Measurements from ENCODE around the gene GNPNAT1.

The GNPNAT1 gene

GRCh38 chr14:52790011-52790755, 1.2 kb downstream of the GNPNAT1 start:
- no peak for DNase-seq (ENCODE audit: extremely low read depth, low read depth)
- no peak for TF ChIP-seq CTCF (IDR thresholded peaks at IDR 0.05; ENCODE audit: low read depth, low read length)

DNA sequence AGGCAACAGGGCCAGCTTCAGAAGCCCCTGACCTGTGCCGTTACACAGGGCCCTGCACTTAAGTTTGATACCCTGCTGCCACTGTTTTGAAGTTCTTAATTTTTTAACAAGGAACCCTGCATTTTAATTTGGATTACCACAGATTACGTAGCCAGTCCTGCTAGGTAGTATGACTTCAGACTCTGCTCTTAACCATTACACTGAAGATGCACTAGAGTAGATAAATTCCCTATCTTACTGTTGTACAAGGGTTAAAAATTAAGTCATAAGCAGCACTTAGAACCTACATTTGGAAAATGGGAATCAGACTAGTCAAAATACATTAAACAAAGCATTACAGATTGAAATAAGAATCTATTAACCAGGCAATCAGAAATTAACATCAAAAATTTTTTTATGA, 2.3 kb downstream of the GNPNAT1 start:
- DNase-seq (ENCODE audit: extremely low read depth, low read depth), result no peak

DNA sequence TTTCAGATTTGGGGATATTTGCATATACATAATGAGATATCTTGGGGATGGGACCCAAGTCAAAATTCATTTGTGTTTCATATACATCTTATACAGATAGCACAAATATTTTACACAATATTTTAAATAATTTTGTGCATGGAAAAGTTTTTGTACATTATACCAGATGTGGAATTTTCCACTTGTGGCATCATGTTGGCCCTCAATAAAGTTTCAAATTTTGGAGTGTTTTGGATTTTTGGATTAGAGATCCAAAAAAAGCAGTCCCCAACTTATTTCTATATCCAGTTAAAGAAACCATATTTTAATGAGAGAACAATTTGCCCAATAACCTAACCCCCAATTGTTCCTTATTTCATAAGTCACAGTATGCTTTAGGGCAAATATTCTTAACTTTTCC, 4.5 kb downstream of the GNPNAT1 start:
- DNase-seq (ENCODE audit: extremely low read depth, low read depth), result no peak
- no peak for TF ChIP-seq CTCF (IDR thresholded peaks at IDR 0.05; ENCODE audit: low read depth, low read length)

More for the DNA sequence above, 2.3 kb downstream of the GNPNAT1 start:
- no peak for TF ChIP-seq CTCF (IDR thresholded peaks at IDR 0.05; ENCODE audit: low read depth, low read length)

DNA sequence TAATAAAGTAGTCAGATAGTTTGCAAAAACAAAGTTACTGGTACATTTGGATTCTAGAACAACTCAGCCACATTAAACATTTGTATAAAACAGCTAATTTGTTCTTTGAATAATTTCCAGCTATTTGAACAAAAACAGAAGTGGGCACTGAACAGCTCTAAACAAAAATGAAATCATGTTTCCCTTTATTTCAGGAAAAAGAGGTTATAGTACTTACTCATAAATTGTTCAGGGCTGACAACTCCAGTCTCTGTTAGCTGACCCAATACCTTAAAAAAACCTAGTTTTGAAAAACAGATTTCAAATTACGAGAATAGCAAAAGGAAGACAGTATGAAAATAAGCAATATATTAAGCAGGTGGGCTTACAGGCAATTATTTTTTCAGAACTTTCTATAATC, 8.2 kb downstream of the GNPNAT1 start:
- DNase-seq (ENCODE audit: extremely low read depth, low read depth), result no peak
- TF ChIP-seq CTCF (IDR thresholded peaks at IDR 0.05; ENCODE audit: low read depth, low read length), result no peak

- TF ChIP-seq CTCF (IDR thresholded peaks at IDR 0.05; ENCODE audit: low read depth, low read length), result no peak
- DNase-seq (ENCODE audit: extremely low read depth, low read depth), result no peak
Observed at GRCh38 chr14:52781629-52782028, 9.8 kb downstream of the GNPNAT1 start.

DNA sequence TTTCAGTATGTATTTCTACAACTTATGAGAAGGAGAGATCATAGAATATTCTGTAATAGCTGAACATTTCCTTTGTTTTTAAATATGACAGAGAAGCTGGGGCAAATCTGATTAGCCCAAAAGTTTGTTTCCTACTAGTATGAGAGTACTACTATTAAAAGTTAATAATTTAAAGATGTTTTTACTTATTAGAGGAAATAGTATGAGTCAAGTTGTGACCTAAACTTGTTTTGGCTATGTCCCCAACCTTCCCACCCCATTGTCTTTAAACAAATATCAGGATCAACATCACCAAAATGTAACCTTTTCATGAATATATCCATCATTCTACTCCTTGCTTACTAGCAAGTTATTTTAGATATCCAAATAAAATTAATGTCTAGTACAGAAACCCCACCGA, 10.5 kb downstream of the GNPNAT1 start:
- TF ChIP-seq CTCF (IDR thresholded peaks at IDR 0.05; ENCODE audit: low read depth, low read length), result no peak
- DNase-seq (ENCODE audit: extremely low read depth, low read depth), result no peak

- no peak for DNase-seq (ENCODE audit: extremely low read depth, low read depth)
- TF ChIP-seq CTCF (IDR thresholded peaks at IDR 0.05; ENCODE audit: low read depth, low read length), result no peak
Observed at GRCh38 chr14:52778702-52779101, 12.7 kb downstream of the GNPNAT1 start.
